Ovary (tissue), 9 donors: ENCODE data around the gene ERLEC1. TPM values are rescaled to one million over a fixed set of nuclear protein-coding genes. Genes with fewer than 3 reads are reported as not detected.
"Not testable (repeated sequence)": the region's sequence is repeated elsewhere in the genome, so short reads cannot be mapped to it uniquely, and the experiment has no call there.

ENCODE experiments used
- DNase-seq, 5 donors: peaks; one replicate each; pipeline ENCODE4 v3.0.0-alpha.2; 2019 to 2020
- H3K27ac ChIP-seq, 2 donors: fragments of 200-600 bp; one replicate each; pipeline versions ENCODE4 v1.5.1 to v1.8.0; 2019 to 2022
- H3K27me3 ChIP-seq: fragments of 200-600 bp; one replicate; pipeline ENCODE4 v1.8.0; 2022
- H3K36me3 ChIP-seq: fragments of 200-600 bp; sonication (generic); one replicate; pipeline ENCODE4 v1.5.1; 2019
- H3K4me1 ChIP-seq: one replicate; pipeline ENCODE4 v1.8.1; 2013; ENCODE audit warnings: mild to moderate bottlenecking, moderate library complexity; ENCODE audit not compliant: insufficient read depth
- H3K4me3 ChIP-seq: fragments of 200-600 bp; sonication (generic); one replicate; pipeline ENCODE4 v1.5.1; 2017
- H3K9me3 ChIP-seq, 2 donors: fragments of 200-600 bp in 1 of 2; sonication (generic) in 1 of 2; one replicate each; pipeline versions ENCODE4 v1.5.1 to v1.8.1; 2013 to 2019; ENCODE audit warnings: mild to moderate bottlenecking in 1 of 2, moderate library complexity in 1 of 2
- EP300 ChIP-seq: sonication (generic); formaldehyde crosslinking; IDR thresholded peaks from one replicate; pipeline ENCODE4 v1.6.1; 2017; ENCODE audit warnings: antibody characterized with exemption
- POLR2A ChIP-seq: fragments of 450-650 bp; IDR thresholded peaks from one replicate; pipeline ENCODE4 v1.6.1; 2017; ENCODE audit warnings: antibody characterized with exemption, mild to moderate bottlenecking, moderate library complexity
- WGBS, 3 donors: extraction: QIAGEN DNeasy Blood & Tissue Kit in 1 of 3; methylation state at CpG; one replicate each; pipeline versions ENCODE4 v1.1.5 to v1.1.7; 2013 to 2017; 5-methylcytosine and 5-hydroxymethylcytosine counted together
- intact Hi-C, 4 donors: fragments of 100-400 bp; cut with DNase I; formaldehyde crosslinking; loops; one replicate each; pipeline versions ENCODE4 v1.11.0 to v1.15.1; 2022 to 2023
- polyA plus RNA-seq, 2 donors: library from polyadenylated mRNA; stranded (reverse); fragments of 200-250 nt in 1 of 2; fragments of 350-450 nt in 1 of 2; fragmentation: Illumina TruSeq in 1 of 2; extraction: RNeasy Lipid Tissue Mini Kit (QIAGEN cat#74804) in 1 of 2; gene quantifications; one replicate each; pipeline ENCODE4 v1.2.3, GENCODE V29; 2013 to 2014
- total RNA-seq, 7 donors: library from RNA; depleted of rRNA in 2 of 7; stranded (reverse); fragments of >200 nt in 2 of 7; fragmentation: NEBNext Ultra II Directional in 3 of 7; extraction: Animal tissue kit (Norgen Biotek cat#: 25700) in 3 of 7; gene quantifications; one replicate each; pipeline versions ENCODE4 v1.1.0 to v1.2.4, GENCODE V29; 2016 to 2023
- TF ChIP-seq, protein P1 (sequence below), 3 donors: fragments of 450-650 bp in 2 of 3; fragments of 200-600 bp in 1 of 3; IDR thresholded peaks; one replicate each; pipeline versions ENCODE4 v1.5.1 to v1.8.0; 2016 to 2022; ENCODE audit warnings: antibody characterized with exemption in 3 of 3, mild to moderate bottlenecking in 1 of 3
- donor health status: DM: no; HTN: no; CAD: no; lungs with moderate emphysema.
- donor health status: DM: no; HTN: no; CAD: no.
- donor health status: Bipolar disorder and iron deficiency.
- donor health status: DM: yes; HTN: yes; CAD: no.
- donor health status: DM: no; HTN: no; CAD: no.
- donor health status: DM: yes; HTN: yes; CAD: no.

Gene ERLEC1
- total and polyA plus RNA-seq, 9 donors, result 33.0 to 109 (median 45.3) TPM

DNA sequence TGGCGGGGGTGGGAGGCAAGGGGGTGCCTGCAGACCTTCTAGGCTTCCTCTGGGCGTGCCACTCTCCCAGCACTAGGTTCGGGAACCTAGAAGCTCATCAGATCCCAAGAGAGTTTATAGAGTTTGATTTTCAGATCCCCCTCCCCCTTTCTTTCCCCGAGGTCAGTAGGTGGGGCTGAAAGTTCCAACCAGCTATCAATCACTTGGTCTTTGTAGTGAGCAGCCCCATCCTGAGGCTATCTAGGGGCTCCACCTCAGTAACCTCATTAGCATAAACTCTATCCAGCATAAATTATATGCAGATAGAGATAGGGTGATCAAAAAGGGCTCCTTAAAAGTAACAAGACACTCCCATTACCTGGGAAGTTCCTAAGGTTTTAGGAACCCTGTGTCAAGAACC lies 32.8 kb downstream of the ERLEC1 start:
- no peak for DNase-seq
- intact Hi-C loops, result no loop called here
- 70 to 80% (median 79%) methylated on average over 4 of the region's 4 CpGs for WGBS, 3 donors
- no peaks in the 10 kb centered on the region for H3K9me3 ChIP-seq
- H3K27me3 ChIP-seq, result no peaks in the 10 kb centered on the region
- H3K4me1 ChIP-seq, result no peaks in the 10 kb centered on the region
- no peak overlapping the region for H3K4me3 ChIP-seq
- H3K27ac ChIP-seq, result no peak overlapping the region
- no peaks in the 10 kb centered on the region for H3K36me3 ChIP-seq
- TF ChIP-seq, protein P1, sequence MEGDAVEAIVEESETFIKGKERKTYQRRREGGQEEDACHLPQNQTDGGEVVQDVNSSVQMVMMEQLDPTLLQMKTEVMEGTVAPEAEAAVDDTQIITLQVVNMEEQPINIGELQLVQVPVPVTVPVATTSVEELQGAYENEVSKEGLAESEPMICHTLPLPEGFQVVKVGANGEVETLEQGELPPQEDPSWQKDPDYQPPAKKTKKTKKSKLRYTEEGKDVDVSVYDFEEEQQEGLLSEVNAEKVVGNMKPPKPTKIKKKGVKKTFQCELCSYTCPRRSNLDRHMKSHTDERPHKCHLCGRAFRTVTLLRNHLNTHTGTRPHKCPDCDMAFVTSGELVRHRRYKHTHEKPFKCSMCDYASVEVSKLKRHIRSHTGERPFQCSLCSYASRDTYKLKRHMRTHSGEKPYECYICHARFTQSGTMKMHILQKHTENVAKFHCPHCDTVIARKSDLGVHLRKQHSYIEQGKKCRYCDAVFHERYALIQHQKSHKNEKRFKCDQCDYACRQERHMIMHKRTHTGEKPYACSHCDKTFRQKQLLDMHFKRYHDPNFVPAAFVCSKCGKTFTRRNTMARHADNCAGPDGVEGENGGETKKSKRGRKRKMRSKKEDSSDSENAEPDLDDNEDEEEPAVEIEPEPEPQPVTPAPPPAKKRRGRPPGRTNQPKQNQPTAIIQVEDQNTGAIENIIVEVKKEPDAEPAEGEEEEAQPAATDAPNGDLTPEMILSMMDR (IDR thresholded peaks at IDR 0.05), result no peak
- TF ChIP-seq EP300 (no peak), POLR2A (no peak)

DNA sequence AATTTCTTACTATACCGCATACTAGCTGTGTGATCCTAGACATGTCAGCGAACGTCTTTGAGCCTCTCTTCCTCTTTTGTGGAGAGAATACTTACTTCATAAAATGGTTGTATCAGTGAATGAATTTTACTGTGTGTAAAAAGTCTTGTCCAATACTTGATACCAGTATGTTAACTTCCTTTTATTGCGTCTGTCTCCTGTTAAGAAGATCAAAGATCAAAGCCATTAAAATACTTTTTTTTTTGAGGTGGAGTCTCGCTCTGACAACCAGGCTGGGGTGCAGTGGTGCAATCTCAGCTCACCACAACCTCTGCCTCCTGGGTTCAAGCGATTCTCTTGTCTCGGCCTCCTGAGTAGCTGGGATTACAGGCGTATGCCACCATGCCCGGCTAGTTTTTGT lies 33.2 kb downstream of the ERLEC1 start:
- no peaks in the 10 kb centered on the region for H3K9me3 ChIP-seq
- H3K27me3 ChIP-seq, result no peaks in the 10 kb centered on the region
- H3K4me3 ChIP-seq, result no peak overlapping the region
- TF ChIP-seq POLR2A (no peak), EP300 (no peak)
- TF ChIP-seq, protein P1 (IDR thresholded peaks at IDR 0.05), result no peak
- H3K4me1 ChIP-seq, result no peaks in the 10 kb centered on the region
- no peak for DNase-seq
- WGBS, 3 donors, result 90% methylated on average over 9 of the region's 9 CpGs
- intact Hi-C loops, result no loop called here
- no peaks in the 10 kb centered on the region for H3K36me3 ChIP-seq
- no peak overlapping the region for H3K27ac ChIP-seq

DNA sequence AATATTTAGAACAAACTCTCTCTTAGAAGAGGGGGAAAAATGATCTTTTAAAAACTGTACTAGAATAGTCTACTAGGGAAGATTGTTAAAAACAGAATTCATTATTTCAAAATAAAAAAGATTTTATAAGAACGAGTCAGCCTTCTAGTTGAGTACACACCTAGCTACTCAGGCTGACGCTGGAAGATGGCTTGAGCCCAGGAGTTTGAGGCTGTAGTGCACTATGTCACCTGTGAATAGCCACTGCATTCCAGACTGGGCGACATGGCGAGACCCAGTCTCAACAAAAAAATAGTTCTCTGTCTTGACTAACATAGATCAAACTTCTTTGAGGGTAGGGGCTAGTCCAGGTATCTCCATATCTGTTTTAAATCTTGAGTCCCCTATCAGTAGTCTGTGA lies 33.9 kb downstream of the ERLEC1 start:
- no peak overlapping the region for H3K4me3 ChIP-seq
- 85 to 89% (median 87%) methylated on average over 4 of the region's 4 CpGs for WGBS, 3 donors
- TF ChIP-seq POLR2A (no peak), EP300 (no peak)
- TF ChIP-seq, protein P1 (IDR thresholded peaks at IDR 0.05), result no peak

DNA sequence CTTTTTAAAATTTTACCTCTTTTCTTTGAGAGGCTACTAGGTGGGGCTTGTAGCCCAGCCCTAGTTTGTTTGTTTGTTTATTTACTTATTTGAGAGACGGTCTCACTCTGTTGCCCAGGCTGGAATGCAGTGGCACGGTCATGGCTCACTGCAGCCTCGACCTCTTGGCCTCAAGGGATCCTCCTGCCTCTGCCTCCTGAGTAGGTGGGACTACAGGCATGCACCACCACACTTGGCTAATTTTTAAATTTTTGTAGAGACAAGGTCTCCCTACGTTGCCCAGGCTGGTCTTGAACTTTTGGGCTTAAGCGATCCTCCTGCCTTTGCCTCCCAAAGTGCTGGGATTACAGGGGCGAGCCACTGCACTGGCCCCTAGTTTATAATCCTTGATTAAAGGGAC lies 35.0 kb downstream of the ERLEC1 start:
- 82 to 89% (median 88%) methylated on average over 6 of the region's 6 CpGs for WGBS, 3 donors

More for the DNA sequence above, 33.9 kb downstream of the ERLEC1 start:
- Histone ChIP-seq H3K4me1 (no peaks in the 10 kb centered on the region), H3K27me3 (no peaks in the 10 kb centered on the region), H3K27ac (no peak overlapping the region), H3K36me3 (no peaks in the 10 kb centered on the region), H3K9me3 (no peaks in the 10 kb centered on the region)
- intact Hi-C loops, result no loop called here
- DNase-seq, result no peak

DNA sequence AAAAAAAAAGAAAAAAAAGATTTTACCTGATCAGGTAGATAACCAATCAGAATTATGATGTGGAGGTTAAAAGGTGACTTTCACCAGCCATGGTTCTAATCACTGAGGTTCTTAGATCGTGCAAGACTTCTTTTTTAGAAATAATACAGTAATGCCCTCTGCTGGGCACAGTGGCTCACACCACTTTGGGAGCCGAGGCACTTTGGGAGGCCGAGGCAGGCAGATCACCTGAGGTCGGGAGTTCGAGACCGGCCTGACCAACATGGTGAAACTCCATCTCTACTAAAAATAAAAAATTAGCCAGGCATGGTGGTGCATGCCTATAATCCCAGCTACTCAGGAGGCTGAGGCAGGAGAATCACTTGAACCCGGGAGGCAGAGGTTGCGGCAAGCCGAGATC lies 36.8 kb downstream of the ERLEC1 start:
- H3K36me3 ChIP-seq, H3K9me3 ChIP-seq, H3K27me3 ChIP-seq, H3K27ac ChIP-seq, H3K4me3 ChIP-seq, H3K4me1 ChIP-seq, intact Hi-C loops, DNase-seq: not testable (repeated sequence)
- WGBS, 3 donors, result 89 to 92% (median 91%) methylated on average over 9 of the region's 9 CpGs

More for the DNA sequence above, 35.0 kb downstream of the ERLEC1 start:
- Histone ChIP-seq H3K36me3 (no peaks in the 10 kb centered on the region), H3K4me1 (peaks cover under 1% of the 10 kb centered on the region), H3K27ac (no peak overlapping the region), H3K27me3 (no peaks in the 10 kb centered on the region), H3K4me3 (no peak overlapping the region), H3K9me3 (no peaks in the 10 kb centered on the region)
- DNase-seq, result no peak
- TF ChIP-seq POLR2A, result no peak
- TF ChIP-seq, protein P1 (IDR thresholded peaks at IDR 0.05), result no peak
- TF ChIP-seq EP300, result no peak
- intact Hi-C loops, result no loop called here
